ENCODE data around the gene GAA. TPM values are rescaled to one million over a fixed set of nuclear protein-coding genes. Genes with fewer than 3 reads are reported as not detected.
A peak's percentile ranks its signal among the peaks of the same experiment; 100 is the strongest.

The GAA gene
- total and polyA plus RNA-seq, 4 donors = 24.8 to 82.2 (median 45.8) TPM

- Histone ChIP-seq H3K36me3 (ENCODE audit: control insufficient read depth in 1 of 2, insufficient read depth in 2 of 2, low read length in 1 of 2) (no peaks in the 10 kb centered on the region), H3K4me1 (ENCODE audit: control insufficient read depth in 1 of 2, insufficient read depth in 2 of 2, low read length in 2 of 2) (no peaks in the 10 kb centered on the region), H3K4me3 (ENCODE audit: low read length in 2 of 2) (no peak overlapping the region), H3K27me3 (ENCODE audit: control insufficient read depth in 1 of 2, insufficient read depth in 2 of 2, low read length in 1 of 2) (no peaks in the 10 kb centered on the region), H3K27ac (ENCODE audit: low read depth in 1 of 2, low read length in 2 of 2) (no peak overlapping the region), H3K9me3 (ENCODE audit: control insufficient read depth, low read length) (no peaks in the 10 kb centered on the region)
- intact Hi-C loops (cut with DNase I) = no loop called here
- ATAC-seq (ENCODE audit: low FRiP score) = no peak
- 88 to 93% methylated on average over 21 of the region's 21 CpGs for WGBS, 2 donors
- DNase-seq = peak in 1 of 2 donors; percentile 57
These were observed 9.7 kb downstream of the GAA start for GRCh38 chr17:80110927-80111701.

GRCh38 chr17:80111702-80112470 lies 10.5 kb downstream of the GAA start:
- H3K36me3 ChIP-seq (ENCODE audit: control insufficient read depth in 1 of 2, insufficient read depth in 2 of 2, low read length in 1 of 2) = no peaks in the 10 kb centered on the region
- intact Hi-C loops (cut with DNase I) = no loop called here
- ATAC-seq (ENCODE audit: low FRiP score) = no peak

GRCh38 chr17:80112471-80113032 lies 11.2 kb downstream of the GAA start:
- no peaks in the 10 kb centered on the region for H3K27me3 ChIP-seq (ENCODE audit: control insufficient read depth in 1 of 2, insufficient read depth in 2 of 2, low read length in 1 of 2)
- no peak overlapping the region for H3K27ac ChIP-seq (ENCODE audit: low read depth in 1 of 2, low read length in 2 of 2)
- ATAC-seq (ENCODE audit: low FRiP score) (peak; percentile 10), DNase-seq (peak in 1 of 2 donors; percentile 58)
- intact Hi-C loops (cut with DNase I) = no loop called here
- no peaks in the 10 kb centered on the region for H3K4me1 ChIP-seq (ENCODE audit: control insufficient read depth in 1 of 2, insufficient read depth in 2 of 2, low read length in 2 of 2)
- 91 to 92% methylated on average over 23 to 24 of the region's 24 CpGs for WGBS, 2 donors
- no peaks in the 10 kb centered on the region for H3K36me3 ChIP-seq (ENCODE audit: control insufficient read depth in 1 of 2, insufficient read depth in 2 of 2, low read length in 1 of 2)
- no peaks in the 10 kb centered on the region for H3K9me3 ChIP-seq (ENCODE audit: control insufficient read depth, low read length)
- H3K4me3 ChIP-seq (ENCODE audit: low read length in 2 of 2) = no peak overlapping the region

More at GRCh38 chr17:80111702-80112470, 10.5 kb downstream of the GAA start:
- 88 to 91% methylated on average over 24 to 26 of the region's 26 CpGs for WGBS, 2 donors
- peak in 1 of 2 donors; percentile 45 for DNase-seq
- no peak overlapping the region for H3K27ac ChIP-seq (ENCODE audit: low read depth in 1 of 2, low read length in 2 of 2)
- no peaks in the 10 kb centered on the region for H3K27me3 ChIP-seq (ENCODE audit: control insufficient read depth in 1 of 2, insufficient read depth in 2 of 2, low read length in 1 of 2)
- no peaks in the 10 kb centered on the region for H3K9me3 ChIP-seq (ENCODE audit: control insufficient read depth, low read length)
- no peaks in the 10 kb centered on the region for H3K4me1 ChIP-seq (ENCODE audit: control insufficient read depth in 1 of 2, insufficient read depth in 2 of 2, low read length in 2 of 2)
- H3K4me3 ChIP-seq (ENCODE audit: low read length in 2 of 2) = no peak overlapping the region

- intact Hi-C loops (cut with DNase I) = no loop called here
- H3K4me3 ChIP-seq (ENCODE audit: low read length in 2 of 2) = no peak overlapping the region
- no peak overlapping the region for H3K27ac ChIP-seq (ENCODE audit: low read depth in 1 of 2, low read length in 2 of 2)
- DNase-seq (no peak), ATAC-seq (ENCODE audit: low FRiP score) (peak; percentile 16)
- H3K4me1 ChIP-seq (ENCODE audit: control insufficient read depth in 1 of 2, insufficient read depth in 2 of 2, low read length in 2 of 2) = no peaks in the 10 kb centered on the region
- no peaks in the 10 kb centered on the region for H3K36me3 ChIP-seq (ENCODE audit: control insufficient read depth in 1 of 2, insufficient read depth in 2 of 2, low read length in 1 of 2)
- 79 to 84% methylated on average over 20 of the region's 20 CpGs for WGBS, 2 donors
- no peaks in the 10 kb centered on the region for H3K27me3 ChIP-seq (ENCODE audit: control insufficient read depth in 1 of 2, insufficient read depth in 2 of 2, low read length in 1 of 2)
- no peaks in the 10 kb centered on the region for H3K9me3 ChIP-seq (ENCODE audit: control insufficient read depth, low read length)
These were observed 11.7 kb downstream of the GAA start for GRCh38 chr17:80113033-80113484.

GRCh38 chr17:80114758-80115157 lies 13.4 kb downstream of the GAA start:
- intact Hi-C loops (cut with DNase I) = no loop called here
- 88 to 89% methylated on average over 7 of the region's 7 CpGs for WGBS, 2 donors
- Histone ChIP-seq H3K4me3 (ENCODE audit: low read length in 2 of 2) (no peak overlapping the region), H3K27ac (ENCODE audit: low read depth in 1 of 2, low read length in 2 of 2) (no peak overlapping the region), H3K9me3 (ENCODE audit: control insufficient read depth, low read length) (no peaks in the 10 kb centered on the region), H3K27me3 (ENCODE audit: control insufficient read depth in 1 of 2, insufficient read depth in 2 of 2, low read length in 1 of 2) (no peaks in the 10 kb centered on the region), H3K4me1 (ENCODE audit: control insufficient read depth in 1 of 2, insufficient read depth in 2 of 2, low read length in 2 of 2) (no peaks in the 10 kb centered on the region), H3K36me3 (ENCODE audit: control insufficient read depth in 1 of 2, insufficient read depth in 2 of 2, low read length in 1 of 2) (no peaks in the 10 kb centered on the region)
- DNase-seq = no peak
- ATAC-seq (ENCODE audit: low FRiP score) = no peak

GRCh38 chr17:80115159-80115558 lies 13.8 kb downstream of the GAA start:
- WGBS, 2 donors = 89 to 91% methylated on average over 8 of the region's 8 CpGs
- H3K27me3 ChIP-seq (ENCODE audit: control insufficient read depth in 1 of 2, insufficient read depth in 2 of 2, low read length in 1 of 2) = no peaks in the 10 kb centered on the region
- H3K27ac ChIP-seq (ENCODE audit: low read depth in 1 of 2, low read length in 2 of 2) = no peak overlapping the region
- DNase-seq = no peak
- H3K36me3 ChIP-seq (ENCODE audit: control insufficient read depth in 1 of 2, insufficient read depth in 2 of 2, low read length in 1 of 2) = no peaks in the 10 kb centered on the region
- H3K4me1 ChIP-seq (ENCODE audit: control insufficient read depth in 1 of 2, insufficient read depth in 2 of 2, low read length in 2 of 2) = no peaks in the 10 kb centered on the region
- no peak overlapping the region for H3K4me3 ChIP-seq (ENCODE audit: low read length in 2 of 2)
- intact Hi-C loops (cut with DNase I) = no loop called here
- no peaks in the 10 kb centered on the region for H3K9me3 ChIP-seq (ENCODE audit: control insufficient read depth, low read length)
- no peak for ATAC-seq (ENCODE audit: low FRiP score)

- Histone ChIP-seq H3K9me3 (ENCODE audit: control insufficient read depth, low read length) (no peaks in the 10 kb centered on the region), H3K36me3 (ENCODE audit: control insufficient read depth in 1 of 2, insufficient read depth in 2 of 2, low read length in 1 of 2) (no peaks in the 10 kb centered on the region), H3K4me1 (ENCODE audit: control insufficient read depth in 1 of 2, insufficient read depth in 2 of 2, low read length in 2 of 2) (no peaks in the 10 kb centered on the region), H3K4me3 (ENCODE audit: low read length in 2 of 2) (no peak overlapping the region), H3K27me3 (ENCODE audit: control insufficient read depth in 1 of 2, insufficient read depth in 2 of 2, low read length in 1 of 2) (no peaks in the 10 kb centered on the region), H3K27ac (ENCODE audit: low read depth in 1 of 2, low read length in 2 of 2) (no peak overlapping the region)
- 84 to 87% methylated on average over 16 of the region's 16 CpGs for WGBS, 2 donors
- ATAC-seq (ENCODE audit: low FRiP score) (no peak), DNase-seq (peak in 1 of 2 donors; percentile 33)
- intact Hi-C loops (cut with DNase I) = no loop called here
These were observed 15.0 kb downstream of the GAA start for GRCh38 chr17:80116276-80116920.

GRCh38 chr17:80116921-80117380 lies 15.6 kb downstream of the GAA start:
- Histone ChIP-seq H3K36me3 (ENCODE audit: control insufficient read depth in 1 of 2, insufficient read depth in 2 of 2, low read length in 1 of 2) (no peaks in the 10 kb centered on the region), H3K4me1 (ENCODE audit: control insufficient read depth in 1 of 2, insufficient read depth in 2 of 2, low read length in 2 of 2) (no peaks in the 10 kb centered on the region), H3K4me3 (ENCODE audit: low read length in 2 of 2) (no peak overlapping the region), H3K9me3 (ENCODE audit: control insufficient read depth, low read length) (no peaks in the 10 kb centered on the region), H3K27ac (ENCODE audit: low read depth in 1 of 2, low read length in 2 of 2) (no peak overlapping the region), H3K27me3 (ENCODE audit: control insufficient read depth in 1 of 2, insufficient read depth in 2 of 2, low read length in 1 of 2) (no peaks in the 10 kb centered on the region)
- DNase-seq (peak in 1 of 2 donors; percentile 57), ATAC-seq (ENCODE audit: low FRiP score) (no peak)
- intact Hi-C loops (cut with DNase I) = no loop called here
- WGBS, 2 donors = 86 to 91% methylated on average over 13 of the region's 13 CpGs

All from aorta (tissue), 5 donors.